HUES48 (cell line): ENCODE data around the gene SLCO4A1.

ENCODE experiments used
- H3K27ac ChIP-seq: one replicate; pipeline ENCODE4 v1.7.0; 2013; ENCODE audit warnings: low read depth, low read length, inconsistent platforms
- H3K27me3 ChIP-seq: 2 replicates; pipeline ENCODE4 v1.6.1; 2013; ENCODE audit warnings: mild to moderate bottlenecking, low read length; ENCODE audit not compliant: control insufficient read depth, insufficient read depth
- H3K36me3 ChIP-seq: 2 replicates; pipeline ENCODE4 v1.6.1; 2013; ENCODE audit warnings: low read length; ENCODE audit not compliant: control insufficient read depth, insufficient read depth
- H3K4me1 ChIP-seq: 2 replicates; pipeline ENCODE4 v1.6.1; 2013; ENCODE audit warnings: mild to moderate bottlenecking, low read length; ENCODE audit not compliant: control insufficient read depth, insufficient read depth
- H3K4me3 ChIP-seq: 2 replicates; pipeline ENCODE4 v1.5.1; 2013; ENCODE audit warnings: mild to moderate bottlenecking, low read depth, low read length
- H3K9ac ChIP-seq: 2 replicates; pipeline ENCODE4 v1.6.1; 2013; ENCODE audit warnings: mild to moderate bottlenecking, low read depth, low read length, moderate library complexity
- H3K9me3 ChIP-seq: 2 replicates; pipeline ENCODE4 v1.6.1; 2013; ENCODE audit warnings: low read length; ENCODE audit not compliant: control insufficient read depth, insufficient read depth

Gene SLCO4A1

GRCh38 chr20:62634330-62634967 is 7.9 kb upstream of the SLCO4A1 start:
- Histone ChIP-seq H3K4me1 (no peaks in the 10 kb centered on the region), H3K4me3 (no peak overlapping the region), H3K27ac (no peak overlapping the region), H3K36me3 (no peaks in the 10 kb centered on the region), H3K27me3 (peaks cover 13% of the 10 kb centered on the region; the same call in 1 of the 2 replicates), H3K9me3 (no peaks in the 10 kb centered on the region), H3K9ac (no peak overlapping the region)

- H3K9me3 ChIP-seq = no peaks in the 10 kb centered on the region
- H3K4me1 ChIP-seq = no peaks in the 10 kb centered on the region
- H3K27me3 ChIP-seq = peaks cover 20% of the 10 kb centered on the region
- H3K36me3 ChIP-seq = no peaks in the 10 kb centered on the region
- H3K9ac ChIP-seq = no peak overlapping the region
- H3K4me3 ChIP-seq = no peak overlapping the region
- no peak overlapping the region for H3K27ac ChIP-seq
These were observed 7.1 kb upstream of the SLCO4A1 start for GRCh38 chr20:62635232-62635631.

- Histone ChIP-seq H3K27ac (no peak overlapping the region), H3K36me3 (no peaks in the 10 kb centered on the region), H3K9me3 (no peaks in the 10 kb centered on the region), H3K9ac (no peak overlapping the region), H3K4me3 (no peak overlapping the region), H3K4me1 (no peaks in the 10 kb centered on the region), H3K27me3 (peaks cover 27% of the 10 kb centered on the region)
These were observed 6.5 kb upstream of the SLCO4A1 start for GRCh38 chr20:62635852-62636251.

- Histone ChIP-seq H3K9ac (no peak overlapping the region), H3K27ac (no peak overlapping the region), H3K9me3 (no peaks in the 10 kb centered on the region), H3K27me3 (peaks cover 33% of the 10 kb centered on the region), H3K36me3 (no peaks in the 10 kb centered on the region), H3K4me1 (no peaks in the 10 kb centered on the region), H3K4me3 (no peak overlapping the region)
These were observed 5.9 kb upstream of the SLCO4A1 start for GRCh38 chr20:62636446-62636845.

GRCh38 chr20:62637110-62637509 is 5.2 kb upstream of the SLCO4A1 start:
- Histone ChIP-seq H3K9me3 (no peaks in the 10 kb centered on the region), H3K36me3 (no peaks in the 10 kb centered on the region), H3K27me3 (peaks cover 39% of the 10 kb centered on the region), H3K9ac (no peak overlapping the region), H3K27ac (no peak overlapping the region), H3K4me3 (no peak overlapping the region), H3K4me1 (no peaks in the 10 kb centered on the region)

GRCh38 chr20:62637521-62638054 is 4.7 kb upstream of the SLCO4A1 start:
- Histone ChIP-seq H3K4me3 (no peak overlapping the region), H3K9ac (no peak overlapping the region), H3K4me1 (no peaks in the 10 kb centered on the region), H3K27me3 (peaks cover 42% of the 10 kb centered on the region), H3K36me3 (no peaks in the 10 kb centered on the region), H3K27ac (no peak overlapping the region), H3K9me3 (no peaks in the 10 kb centered on the region)

- H3K4me3 ChIP-seq = no peak overlapping the region
- H3K4me1 ChIP-seq = 0 out of 2 replicates have a peak, but pooled peaks cover under 1% of the 10 kb centered on the region
- H3K36me3 ChIP-seq = no peaks in the 10 kb centered on the region
- H3K27ac ChIP-seq = no peak overlapping the region
- H3K9me3 ChIP-seq = no peaks in the 10 kb centered on the region
- H3K9ac ChIP-seq = no peak overlapping the region
- peaks cover 47% of the 10 kb centered on the region for H3K27me3 ChIP-seq
These were observed 4.2 kb upstream of the SLCO4A1 start for GRCh38 chr20:62638055-62638570.

- Histone ChIP-seq H3K4me1 (0 out of 2 replicates have a peak, but pooled peaks cover 7% of the 10 kb centered on the region), H3K4me3 (no peak overlapping the region), H3K27me3 (peaks cover 54% of the 10 kb centered on the region), H3K9ac (no peak overlapping the region), H3K27ac (no peak overlapping the region), H3K36me3 (no peaks in the 10 kb centered on the region), H3K9me3 (no peaks in the 10 kb centered on the region)
These were observed 3.5 kb upstream of the SLCO4A1 start for GRCh38 chr20:62638679-62639406.

GRCh38 chr20:62639765-62640164 is 2.5 kb upstream of the SLCO4A1 start:
- H3K4me1 ChIP-seq = 0 out of 2 replicates have a peak, but pooled peaks cover 7% of the 10 kb centered on the region
- no peaks in the 10 kb centered on the region for H3K9me3 ChIP-seq
- no peak overlapping the region for H3K9ac ChIP-seq
- no peak overlapping the region for H3K4me3 ChIP-seq
- no peaks in the 10 kb centered on the region for H3K36me3 ChIP-seq
- peaks cover 63% of the 10 kb centered on the region for H3K27me3 ChIP-seq
- H3K27ac ChIP-seq = no peak overlapping the region

GRCh38 chr20:62640870-62641269 is 1.4 kb upstream of the SLCO4A1 start:
- no peaks in the 10 kb centered on the region for H3K36me3 ChIP-seq
- H3K9me3 ChIP-seq = no peaks in the 10 kb centered on the region
- no peak overlapping the region for H3K27ac ChIP-seq
- H3K4me3 ChIP-seq = no peak overlapping the region
- H3K27me3 ChIP-seq = peaks cover 67% of the 10 kb centered on the region
- H3K9ac ChIP-seq = no peak overlapping the region
- H3K4me1 ChIP-seq = 0 out of 2 replicates have a peak, but pooled peaks cover 7% of the 10 kb centered on the region
